Left cardiac atrium (tissue), 4 donors: ENCODE measurements around the gene APBB2. TPM values are rescaled to one million over a fixed set of nuclear protein-coding genes. Genes with fewer than 3 reads are reported as not detected.
A peak's percentile ranks its signal among the peaks of the same experiment; 100 is the strongest.

Source experiments
- ATAC-seq, 2 donors: fragments of 200-7000 bp; cut with Tn5 transposase; one replicate each; pipeline ENCODE4 v1.9.1; 2020; ENCODE audit warnings: mild to moderate bottlenecking in 2 of 2, moderate library complexity in 2 of 2
- DNase-seq: peaks from one replicate; pipeline ENCODE4 v3.0.0-alpha.2; 2020
- intact Hi-C, 2 donors: fragments of 100-400 bp; cut with DNase I; formaldehyde crosslinking; loops; one replicate each; pipeline versions ENCODE4 v1.14.1 to v1.15.1; 2022 to 2023
- total RNA-seq, 2 donors: library from RNA; stranded (reverse); fragmentation: NEBNext Ultra II Directional; extraction: Animal tissue kit (Norgen Biotek cat#: 25700); gene quantifications; one replicate each; pipeline ENCODE4 v1.2.1, GENCODE V29; 2021
- donor health status: DM: no; HTN: yes; CAD: no.
- donor health status: DM: no; HTN: yes; CAD: no; lungs with severe emphysema.
- donor health status: DM: yes; HTN: yes; CAD: no.
- donor health status: Dilated cardiomyopathy.

APBB2 gene
- total RNA-seq, 2 donors from 2014 or later: 53.0 to 56.5 TPM

- DNase-seq: peak; percentile 35
Observed at GRCh38 chr4:41146716-41147506, 67.4 kb downstream of the APBB2 start.

GRCh38 chr4:41146196-41146595 is 68.1 kb downstream of the APBB2 start:
- DNase-seq: no peak
- intact Hi-C loops: no loop called here
- no peak for ATAC-seq

More at GRCh38 chr4:41146716-41147506, 67.4 kb downstream of the APBB2 start:
- intact Hi-C loops: no loop called here
- ATAC-seq: peak in 1 of 2 donors; percentile 13

GRCh38 chr4:41145571-41146078 is 68.7 kb downstream of the APBB2 start:
- ATAC-seq: no peak
- no peak for DNase-seq
- intact Hi-C loops: no loop called here

- intact Hi-C loops: no loop called here
- DNase-seq: no peak
- ATAC-seq: no peak
Observed at GRCh38 chr4:41144812-41145211, 69.5 kb downstream of the APBB2 start.

- intact Hi-C loops: no loop called here
- DNase-seq: no peak
- ATAC-seq: no peak
Observed at GRCh38 chr4:41144040-41144379, 70.3 kb downstream of the APBB2 start.

GRCh38 chr4:41143311-41144039 is 70.9 kb downstream of the APBB2 start:
- ATAC-seq: peak; percentile 83 to 84
- peak; percentile 46 for DNase-seq
- intact Hi-C loops: no loop called here

- intact Hi-C loops: no loop called here
- ATAC-seq (peak; percentile 27 to 63), DNase-seq (peak; percentile 33)
Observed at GRCh38 chr4:41142376-41143310, 71.7 kb downstream of the APBB2 start.

- intact Hi-C loops: no loop called here
- ATAC-seq: peak in 1 of 2 donors; percentile 72
- DNase-seq: no peak
Observed at GRCh38 chr4:41141900-41142299, 72.4 kb downstream of the APBB2 start.

GRCh38 chr4:41140410-41140809 is 73.9 kb downstream of the APBB2 start:
- no peak for ATAC-seq
- intact Hi-C loops: no loop called here

GRCh38 chr4:41137879-41138278 is 76.5 kb downstream of the APBB2 start:
- DNase-seq (no peak), ATAC-seq (no peak)
- intact Hi-C loops: no loop called here

More at GRCh38 chr4:41140410-41140809, 73.9 kb downstream of the APBB2 start:
- DNase-seq: no peak

- ATAC-seq (peak in 1 of 2 donors; percentile 30), DNase-seq (no peak)
- intact Hi-C loops: no loop called here
Observed at GRCh38 chr4:41136456-41136855, 77.9 kb downstream of the APBB2 start.

GRCh38 chr4:41135801-41136200 is 78.5 kb downstream of the APBB2 start:
- DNase-seq (no peak), ATAC-seq (peak in 1 of 2 donors; percentile 22)
- intact Hi-C loops: no loop called here

GRCh38 chr4:41134581-41134980 is 79.8 kb downstream of the APBB2 start:
- ATAC-seq: peak; percentile 56 to 78
- DNase-seq: no peak
- intact Hi-C loops: no loop called here

- DNase-seq: no peak
- peak in 1 of 2 donors; percentile 50 for ATAC-seq
- intact Hi-C loops: no loop called here
Observed at GRCh38 chr4:41133454-41134018, 80.8 kb downstream of the APBB2 start.

GRCh38 chr4:41132055-41132683 is 82.2 kb downstream of the APBB2 start:
- intact Hi-C loops: no loop called here
- no peak for DNase-seq
- ATAC-seq: no peak

GRCh38 chr4:41129936-41130440 is 84.4 kb downstream of the APBB2 start:
- intact Hi-C loops: no loop called here
- ATAC-seq (peak in 1 of 2 donors; percentile 14), DNase-seq (no peak)

GRCh38 chr4:41129128-41129754 is 85.1 kb downstream of the APBB2 start:
- no peak for ATAC-seq

More at GRCh38 chr4:41129128-41129754, 85.1 kb downstream of the APBB2 start:
- intact Hi-C loops: no loop called here
- no peak for DNase-seq
